Hindlimb muscle (tissue), 1 donor: ENCODE measurements around the gene SNTG2. TPM values are rescaled to one million over a fixed set of nuclear protein-coding genes. Genes with fewer than 3 reads are reported as not detected.

Experiments used
- DNase-seq: peaks from one replicate; pipeline ENCODE4 v3.0.0-alpha.2; 2013
- polyA plus RNA-seq: library from polyadenylated mRNA; unstranded; fragments of 120-200 nt; gene quantifications from one replicate; pipeline ENCODE4 v1.2.1, GENCODE V29; 2013; ENCODE audit not compliant: insufficient read length

Gene SNTG2
- polyA plus RNA-seq, 1 donor: not detected

- no peak for DNase-seq
Observed at GRCh38 chr2:1150724-1151511, 200.3 kb downstream of the SNTG2 start.

GRCh38 chr2:1152375-1152774, 201.7 kb downstream of the SNTG2 start:
- DNase-seq: no peak

GRCh38 chr2:1153920-1154319, 203.3 kb downstream of the SNTG2 start:
- peak; percentile 76 for DNase-seq

GRCh38 chr2:1154710-1155594, 204.3 kb downstream of the SNTG2 start:
- no peak for DNase-seq

- no peak for DNase-seq
Observed at GRCh38 chr2:1156059-1156458, 205.4 kb downstream of the SNTG2 start.

GRCh38 chr2:1156531-1156930, 205.9 kb downstream of the SNTG2 start:
- DNase-seq: no peak

- no peak for DNase-seq
Observed at GRCh38 chr2:1157107-1157506, 206.5 kb downstream of the SNTG2 start.

- DNase-seq: no peak
Observed at GRCh38 chr2:1159013-1159412, 208.4 kb downstream of the SNTG2 start.

- DNase-seq: no peak
Observed at GRCh38 chr2:1162246-1162645, 211.6 kb downstream of the SNTG2 start.

- no peak for DNase-seq
Observed at GRCh38 chr2:1162768-1163584, 212.3 kb downstream of the SNTG2 start.

GRCh38 chr2:1166976-1167375, 216.3 kb downstream of the SNTG2 start:
- no peak for DNase-seq

- no peak for DNase-seq
Observed at GRCh38 chr2:1168846-1169245, 218.2 kb downstream of the SNTG2 start.

- no peak for DNase-seq
Observed at GRCh38 chr2:1169291-1169949, 218.8 kb downstream of the SNTG2 start.

GRCh38 chr2:1170241-1170640, 219.6 kb downstream of the SNTG2 start:
- DNase-seq: no peak

- no peak for DNase-seq
Observed at GRCh38 chr2:1170711-1171110, 220.1 kb downstream of the SNTG2 start.

- DNase-seq: no peak
Observed at GRCh38 chr2:1173528-1173927, 222.9 kb downstream of the SNTG2 start.

GRCh38 chr2:1181893-1182292, 231.2 kb downstream of the SNTG2 start:
- no peak for DNase-seq

- no peak for DNase-seq
Observed at GRCh38 chr2:1183300-1183699, 232.7 kb downstream of the SNTG2 start.

GRCh38 chr2:1186421-1186820, 235.8 kb downstream of the SNTG2 start:
- DNase-seq: no peak

GRCh38 chr2:1187189-1187588, 236.5 kb downstream of the SNTG2 start:
- no peak for DNase-seq

GRCh38 chr2:1192121-1192520, 241.5 kb downstream of the SNTG2 start:
- no peak for DNase-seq

GRCh38 chr2:1193801-1194200, 243.2 kb downstream of the SNTG2 start:
- DNase-seq: no peak
